ENCODE measurements around the gene HEATR3.
A peak's percentile ranks its signal among the peaks of the same experiment; 100 is the strongest.

The HEATR3 gene

DNA sequence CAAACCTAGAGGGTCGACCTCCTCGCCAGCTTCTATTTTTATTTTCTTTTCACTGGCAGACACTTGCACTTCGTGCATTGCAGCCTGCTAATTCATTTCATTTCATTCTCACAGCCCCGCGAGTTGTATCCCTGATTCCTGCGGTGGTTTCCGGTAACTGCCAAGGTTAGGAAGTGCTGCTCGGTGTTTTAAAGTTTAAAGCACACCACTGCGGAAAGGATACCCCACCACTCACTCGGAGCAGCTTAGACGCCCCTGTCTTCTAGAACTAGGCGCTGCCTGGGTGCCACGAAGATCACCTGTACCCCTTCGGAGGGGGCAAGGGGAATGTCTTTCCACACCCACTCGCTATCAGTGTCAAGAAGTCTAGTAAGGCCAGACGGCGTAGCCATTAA lies 40.2 kb upstream of the HEATR3 start:
- CTCF ChIA-PET, result interaction anchor here (0.5 to 2.8 kb wide), 28 partner anchors 8 to 1680 kb away, joined by 3 to 23 read pairs (median 3); no protein-coding TSS in a partner anchor
- TF ChIP-seq, protein P1, sequence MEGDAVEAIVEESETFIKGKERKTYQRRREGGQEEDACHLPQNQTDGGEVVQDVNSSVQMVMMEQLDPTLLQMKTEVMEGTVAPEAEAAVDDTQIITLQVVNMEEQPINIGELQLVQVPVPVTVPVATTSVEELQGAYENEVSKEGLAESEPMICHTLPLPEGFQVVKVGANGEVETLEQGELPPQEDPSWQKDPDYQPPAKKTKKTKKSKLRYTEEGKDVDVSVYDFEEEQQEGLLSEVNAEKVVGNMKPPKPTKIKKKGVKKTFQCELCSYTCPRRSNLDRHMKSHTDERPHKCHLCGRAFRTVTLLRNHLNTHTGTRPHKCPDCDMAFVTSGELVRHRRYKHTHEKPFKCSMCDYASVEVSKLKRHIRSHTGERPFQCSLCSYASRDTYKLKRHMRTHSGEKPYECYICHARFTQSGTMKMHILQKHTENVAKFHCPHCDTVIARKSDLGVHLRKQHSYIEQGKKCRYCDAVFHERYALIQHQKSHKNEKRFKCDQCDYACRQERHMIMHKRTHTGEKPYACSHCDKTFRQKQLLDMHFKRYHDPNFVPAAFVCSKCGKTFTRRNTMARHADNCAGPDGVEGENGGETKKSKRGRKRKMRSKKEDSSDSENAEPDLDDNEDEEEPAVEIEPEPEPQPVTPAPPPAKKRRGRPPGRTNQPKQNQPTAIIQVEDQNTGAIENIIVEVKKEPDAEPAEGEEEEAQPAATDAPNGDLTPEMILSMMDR (conservative IDR thresholded peaks at IDR 0.05; ENCODE audit: low read depth), result no peak

DNA sequence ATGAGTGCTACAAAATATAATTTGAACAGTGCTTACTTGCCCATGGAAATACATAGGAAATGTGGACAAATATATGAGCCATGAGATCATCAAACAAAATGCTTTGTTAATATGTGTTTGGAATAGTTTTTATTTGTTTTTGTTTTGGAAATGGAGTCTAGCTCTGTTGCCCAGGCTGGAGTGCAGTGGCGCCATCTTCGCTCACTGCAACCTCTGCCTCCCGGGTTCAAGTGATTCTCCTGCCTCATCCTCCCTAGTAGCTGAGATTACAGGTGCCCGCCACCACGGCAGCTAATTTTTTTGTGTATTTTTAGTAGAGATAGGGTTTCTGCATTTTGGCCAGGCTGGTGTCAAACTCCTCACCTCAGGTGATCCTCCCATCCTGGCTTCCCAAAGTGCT lies 37.9 kb upstream of the HEATR3 start:
- no peak for DNase-seq (ENCODE audit: low spot score)
- CTCF ChIA-PET, result no interaction called here
- POLR2A ChIA-PET (ENCODE audit: low non-redundant PET), result no interaction called here
- TF ChIP-seq, protein P1 (conservative IDR thresholded peaks at IDR 0.05; ENCODE audit: low read depth), result no peak
- H3K27ac ChIP-seq, result no peak overlapping the region

More for the DNA sequence above, 40.2 kb upstream of the HEATR3 start:
- peak overlapping the region; percentile 75 for H3K27ac ChIP-seq
- POLR2A ChIA-PET (ENCODE audit: low non-redundant PET), result interaction anchor here (1.1 kb wide), 1 partner anchor 40 kb away, joined by 4 read pairs; the partner anchor contains the start of gene HEATR3
- DNase-seq (ENCODE audit: low spot score), result peak; percentile 32

DNA sequence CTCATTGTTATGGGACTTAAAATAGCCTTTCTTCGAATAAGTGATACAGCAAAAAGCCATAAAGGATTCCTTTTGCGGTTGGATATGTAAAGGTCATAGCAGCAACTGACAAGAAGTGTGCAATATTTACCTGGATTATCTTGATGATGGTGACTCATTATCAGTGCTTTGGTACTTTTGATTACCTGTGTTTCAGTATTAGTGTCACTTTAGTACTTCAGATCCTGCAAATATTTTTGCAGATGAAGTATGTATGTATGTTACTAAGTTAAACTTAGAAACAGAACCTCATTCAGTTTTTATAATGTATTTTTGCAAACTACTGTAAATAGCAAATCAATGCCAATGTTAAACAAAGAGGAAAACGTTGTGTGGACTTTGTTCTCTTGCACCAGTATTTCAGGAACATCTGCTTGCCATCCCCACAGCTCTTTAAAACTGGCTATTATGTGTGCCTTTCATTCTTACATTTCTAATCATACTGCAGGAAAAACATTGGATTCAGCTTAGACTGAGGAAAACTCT lies 30.2 kb upstream of the HEATR3 start:
- no peak for DNase-seq (ENCODE audit: low spot score)
- ChIA-PET POLR2A (ENCODE audit: low non-redundant PET) (no interaction called here), CTCF (interaction anchor here (0.6 to 1.3 kb wide), 2 partner anchors 10 to 1039 kb away, joined by 3 to 4 read pairs; partner anchors contain the start of gene CNEP1R1)
- TF ChIP-seq, protein P1 (conservative IDR thresholded peaks at IDR 0.05; ENCODE audit: low read depth), result no peak
- no peak overlapping the region for H3K27ac ChIP-seq

DNA sequence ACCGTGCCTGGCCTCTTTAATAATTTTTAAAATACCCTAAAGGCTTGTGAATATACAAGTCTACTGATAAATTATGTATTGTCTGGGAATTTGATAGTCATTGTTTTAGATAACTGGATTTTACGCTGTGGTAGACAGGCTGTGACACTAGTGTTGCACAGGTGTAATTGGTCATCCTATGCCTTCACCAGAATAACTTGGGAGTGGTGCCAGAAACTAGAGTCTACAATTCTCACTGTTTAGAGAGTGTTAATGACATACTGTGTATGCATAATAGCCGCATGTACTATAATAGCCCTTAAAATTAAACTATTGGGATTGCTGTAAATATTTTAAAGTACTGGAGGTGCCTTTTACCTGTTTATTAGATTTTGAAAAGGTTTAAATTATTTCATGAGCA lies 29.3 kb upstream of the HEATR3 start:
- CTCF ChIA-PET, result interaction anchor here (1.3 kb wide), 1 partner anchor 11 kb away, joined by 6 read pairs; the partner anchor contains the start of gene CNEP1R1
- POLR2A ChIA-PET (ENCODE audit: low non-redundant PET), result no interaction called here
- TF ChIP-seq, protein P1 (conservative IDR thresholded peaks at IDR 0.05; ENCODE audit: low read depth), result no peak
- no peak for DNase-seq (ENCODE audit: low spot score)
- no peak overlapping the region for H3K27ac ChIP-seq

DNA sequence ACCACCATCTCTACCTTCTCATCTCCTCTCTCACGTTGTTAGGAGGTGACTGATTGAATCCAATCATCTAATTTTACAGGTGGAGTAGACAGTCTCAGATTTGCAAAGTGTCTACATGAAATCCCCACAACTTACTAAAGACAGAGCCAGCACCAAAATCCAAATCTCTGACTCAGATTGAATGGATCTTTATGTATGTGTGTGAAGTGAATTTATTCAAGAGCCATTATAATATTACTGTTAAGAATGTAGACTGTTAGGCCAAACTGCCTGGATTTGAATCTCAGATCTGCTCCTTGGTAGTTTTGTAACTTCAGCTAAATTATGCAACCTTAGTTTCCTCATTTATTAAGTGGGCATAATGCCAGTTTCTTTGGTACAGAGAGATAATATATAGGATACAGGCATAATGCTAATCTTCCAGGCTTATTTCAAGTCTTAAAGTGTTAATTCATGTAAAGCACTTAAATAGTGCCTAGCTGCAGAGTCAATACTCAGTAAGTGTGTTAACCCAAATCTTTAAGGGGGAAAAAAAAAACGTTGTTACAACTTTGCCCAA lies 28.0 kb upstream of the HEATR3 start:
- no peak for DNase-seq (ENCODE audit: low spot score)
- ChIA-PET CTCF (interaction anchor here (1.3 kb wide), 1 partner anchor 12 kb away, joined by 6 read pairs; the partner anchor contains the start of gene CNEP1R1), POLR2A (ENCODE audit: low non-redundant PET) (no interaction called here)
- TF ChIP-seq, protein P1 (conservative IDR thresholded peaks at IDR 0.05; ENCODE audit: low read depth), result no peak
- H3K27ac ChIP-seq, result no peak overlapping the region

DNA sequence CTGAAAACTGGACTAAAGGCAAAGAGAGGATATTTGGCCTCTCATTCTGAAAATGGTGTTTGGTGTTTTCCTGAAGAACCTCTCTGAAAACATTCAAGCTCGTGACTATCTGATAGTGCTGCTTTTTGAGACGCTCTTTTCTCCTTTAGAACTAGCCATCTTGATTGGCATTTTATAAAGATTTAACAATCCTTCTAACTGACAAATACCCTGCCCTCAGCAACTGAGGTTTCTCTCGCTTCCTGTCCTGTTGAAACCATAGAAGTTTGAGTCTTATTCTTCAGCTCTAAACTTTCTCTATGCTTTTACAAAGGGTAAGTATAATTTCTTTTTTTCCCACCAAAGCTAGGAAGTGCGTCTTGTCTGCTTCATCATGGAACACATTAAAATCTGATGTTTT lies 27.5 kb upstream of the HEATR3 start:
- no peak for DNase-seq (ENCODE audit: low spot score)
- POLR2A ChIA-PET (ENCODE audit: low non-redundant PET), result no interaction called here
- no peak overlapping the region for H3K27ac ChIP-seq
- TF ChIP-seq, protein P1 (conservative IDR thresholded peaks at IDR 0.05; ENCODE audit: low read depth), result no peak
- CTCF ChIA-PET, result interaction anchor here (0.6 kb wide), 1 partner anchor 631 kb away, joined by 3 read pairs; no protein-coding TSS in a partner anchor

All from RWPE1 (cell line).